ENCODE results near the gene OR10A5.

GRCh38 chr11:6825231-6825744, 20.2 kb upstream of the OR10A5 start:
- TF ChIP-seq CTCF (conservative IDR thresholded peaks at IDR 0.05) (no peak), EZH2 (IDR thresholded peaks at IDR 0.05; ENCODE audit: low read depth) (no peak)

Data from PC-9 (cell line).